HEK293 (cell line): Measurements from ENCODE around the gene PIM1.

Experiments
- CTCF ChIA-PET: fragments of 350-600 bp; formaldehyde crosslinking; extraction: SDS; loops from one replicate; lab custom pipeline; 2021; ENCODE audit warnings: antibody characterized with exemption; lab: Yijun Ruan, JAX
- POLR2A ChIA-PET: fragments of 300-600 bp; formaldehyde crosslinking; extraction: SDS; loops from one replicate; lab custom pipeline; 2020; ENCODE audit warnings: antibody characterized with exemption, inconsistent platforms; lab: Yijun Ruan, JAX
- H3K27ac ChIP-seq: fragments of 200-500 bp; sonication (Bioruptor generic); 2 replicates; pipeline ENCODE4 v1.5.1; 2014; ENCODE audit warnings: low read depth, low read length, control low read depth, inconsistent platforms; ENCODE audit errors: extremely low read depth
- H3K36me3 ChIP-seq, 2 experiments: fragments of 200-500 bp in 1 of 2; sonication (Bioruptor generic) in 1 of 2; 1 replicate in 1 of 2; 2 replicates in 1 of 2; pipeline ENCODE4 v1.5.1; 2014 to 2017; ENCODE audit warnings: inconsistent platforms in 2 of 2, low read length in 2 of 2; ENCODE audit not compliant: control insufficient read depth in 2 of 2, insufficient read depth in 1 of 2
- H3K4me1 ChIP-seq: fragments of 200-500 bp; sonication (Bioruptor generic); 2 replicates; pipeline ENCODE4 v1.5.1; 2014; ENCODE audit warnings: mild to moderate bottlenecking, low read length, inconsistent platforms; ENCODE audit not compliant: control insufficient read depth, insufficient read depth
- H3K4me3 ChIP-seq: 2 replicates; pipeline ENCODE4 v1.5.1; 2011; ENCODE audit warnings: low read depth, mild to moderate bottlenecking, control low read depth, low read length, moderate library complexity
- H3K9me3 ChIP-seq: fragments of 200-500 bp; sonication (Bioruptor generic); 2 replicates; pipeline ENCODE4 v1.5.1; 2014; ENCODE audit warnings: low read depth, low read length, inconsistent platforms; ENCODE audit not compliant: control insufficient read depth, insufficient read depth
- KLF10 ChIP-seq: fragments of 450-650 bp; IDR thresholded peaks from 2 replicates; pipeline ENCODE4 v1.5.1; 2018; ENCODE audit warnings: missing biosample characterization, mild to moderate bottlenecking, missing genetic modification characterization
- SCRT1 ChIP-seq: fragments of 450-650 bp; formaldehyde crosslinking; IDR thresholded peaks from 2 replicates; pipeline ENCODE4 v1.5.1; 2016; ENCODE audit warnings: missing biosample characterization, missing genetic modification characterization, borderline replicate concordance
- SCRT2 ChIP-seq: fragments of 450-650 bp; formaldehyde crosslinking; IDR thresholded peaks from 2 replicates; pipeline ENCODE4 v1.5.1; 2016; ENCODE audit warnings: missing biosample characterization, missing genetic modification characterization
- SETDB1 ChIP-seq: IDR thresholded peaks from one replicate; pipeline ENCODE4 v1.6.1; 2017; ENCODE audit warnings: mild to moderate bottlenecking, low read length, moderate library complexity, mixed read lengths; ENCODE audit not compliant: insufficient read length
- ZBTB17 ChIP-seq: fragments of 450-650 bp; formaldehyde crosslinking; IDR thresholded peaks from 2 replicates; pipeline ENCODE4 v1.5.1; 2016; ENCODE audit warnings: missing biosample characterization, missing genetic modification characterization
- ZBTB20 ChIP-seq: fragments of 450-650 bp; formaldehyde crosslinking; IDR thresholded peaks from 2 replicates; pipeline ENCODE4 v1.5.1; 2016; ENCODE audit warnings: missing biosample characterization, missing genetic modification characterization
- ZNF138 ChIP-seq: fragments of 450-650 bp; formaldehyde crosslinking; IDR thresholded peaks from 2 replicates; pipeline ENCODE4 v1.5.1; 2016; ENCODE audit warnings: missing biosample characterization, missing genetic modification characterization, borderline replicate concordance
- ZNF248 ChIP-seq: fragments of 450-650 bp; formaldehyde crosslinking; IDR thresholded peaks from 2 replicates; pipeline ENCODE4 v1.5.1; 2017; ENCODE audit warnings: missing biosample characterization, missing genetic modification characterization
- ZNF433 ChIP-seq: fragments of 450-650 bp; formaldehyde crosslinking; IDR thresholded peaks from 2 replicates; pipeline ENCODE4 v1.5.1; 2016; ENCODE audit warnings: missing biosample characterization, missing genetic modification characterization, low read depth
- ZNF521 ChIP-seq: fragments of 450-650 bp; formaldehyde crosslinking; IDR thresholded peaks from 2 replicates; pipeline ENCODE4 v1.5.1; 2017; ENCODE audit warnings: missing biosample characterization, mild to moderate bottlenecking, missing genetic modification characterization
- ZNF561 ChIP-seq: fragments of 450-650 bp; IDR thresholded peaks from 2 replicates; pipeline ENCODE4 v1.5.1; 2018; ENCODE audit warnings: missing biosample characterization, missing genetic modification characterization, borderline replicate concordance
- ZNF600 ChIP-seq: fragments of 450-650 bp; formaldehyde crosslinking; IDR thresholded peaks from 2 replicates; pipeline ENCODE4 v1.5.1; 2016; ENCODE audit warnings: missing biosample characterization, missing genetic modification characterization
- ZNF654 ChIP-seq: fragments of 450-650 bp; formaldehyde crosslinking; IDR thresholded peaks from 2 replicates; pipeline ENCODE4 v1.5.1; 2016; ENCODE audit warnings: low read depth, missing biosample characterization, missing genetic modification characterization
- ZNF830 ChIP-seq: fragments of 450-650 bp; IDR thresholded peaks from 2 replicates; pipeline ENCODE4 v1.5.0; 2018; ENCODE audit warnings: missing biosample characterization, missing genetic modification characterization, low read depth, mild to moderate bottlenecking, moderate library complexity
- ZSCAN30 ChIP-seq: fragments of 450-650 bp; IDR thresholded peaks from 2 replicates; pipeline ENCODE4 v1.5.1; 2018; ENCODE audit warnings: missing biosample characterization, mild to moderate bottlenecking, missing genetic modification characterization, moderate library complexity
- ZXDB ChIP-seq: fragments of 450-650 bp; formaldehyde crosslinking; IDR thresholded peaks from 2 replicates; pipeline ENCODE4 v1.5.1; 2016; ENCODE audit warnings: missing biosample characterization, missing genetic modification characterization
- TF ChIP-seq, protein P1 (sequence below): fragments of 450-650 bp; formaldehyde crosslinking; IDR thresholded peaks from 2 replicates; pipeline ENCODE4 v1.5.1; 2017; ENCODE audit warnings: missing biosample characterization, missing genetic modification characterization
- TF ChIP-seq, protein P2 (sequence below): fragments of 450-650 bp; formaldehyde crosslinking; IDR thresholded peaks from 2 replicates; pipeline ENCODE4 v1.5.1; 2016; ENCODE audit warnings: missing biosample characterization, missing genetic modification characterization
- TF ChIP-seq, protein P3 (sequence below): fragments of 450-650 bp; formaldehyde crosslinking; IDR thresholded peaks from 2 replicates; pipeline ENCODE4 v1.5.1; 2016; ENCODE audit warnings: missing biosample characterization, missing genetic modification characterization
- TF ChIP-seq, protein P4 (sequence below): fragments of 450-650 bp; formaldehyde crosslinking; IDR thresholded peaks from 2 replicates; pipeline ENCODE4 v1.5.1; 2016; ENCODE audit warnings: missing biosample characterization, missing genetic modification characterization
- TF ChIP-seq, protein P5 (sequence below): fragments of 450-650 bp; formaldehyde crosslinking; IDR thresholded peaks from 2 replicates; pipeline ENCODE4 v1.5.1; 2016; ENCODE audit warnings: missing biosample characterization, missing genetic modification characterization

The PIM1 gene

DNA sequence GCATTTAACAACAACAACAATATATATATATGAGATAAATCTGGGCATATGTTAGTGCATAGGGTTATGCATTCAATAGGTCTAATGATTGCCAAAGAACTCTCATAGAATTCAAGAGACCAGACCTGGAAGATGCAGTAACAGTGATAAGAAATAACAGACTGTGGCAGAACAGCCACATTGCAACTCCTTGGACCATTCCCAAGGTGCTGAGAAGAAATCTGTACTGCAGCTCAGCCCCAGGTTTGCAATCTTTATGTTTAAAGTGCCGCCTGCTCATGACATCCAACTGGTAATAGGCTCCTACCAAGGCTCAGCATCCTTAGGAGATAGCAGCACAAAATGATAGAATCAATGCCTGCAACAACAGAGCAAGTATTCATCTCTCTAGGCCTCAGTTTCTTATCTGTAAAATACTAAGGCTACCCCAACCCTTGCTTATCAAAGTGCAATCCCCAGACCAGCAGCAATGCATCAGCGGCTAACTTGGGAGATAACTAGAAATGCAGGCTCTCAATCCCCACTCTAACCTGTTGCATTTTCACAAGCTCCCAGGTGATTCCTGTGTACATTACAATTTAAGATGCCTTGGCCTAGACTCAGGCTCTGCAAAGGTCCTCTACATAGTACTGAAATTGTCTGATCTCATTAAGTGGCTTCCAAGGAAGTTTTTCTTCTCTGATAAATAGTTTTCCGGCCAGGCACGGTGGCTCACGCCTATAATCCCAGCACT lies 30.6 kb upstream of the PIM1 start:
- no peak overlapping the region for H3K4me3 ChIP-seq

DNA sequence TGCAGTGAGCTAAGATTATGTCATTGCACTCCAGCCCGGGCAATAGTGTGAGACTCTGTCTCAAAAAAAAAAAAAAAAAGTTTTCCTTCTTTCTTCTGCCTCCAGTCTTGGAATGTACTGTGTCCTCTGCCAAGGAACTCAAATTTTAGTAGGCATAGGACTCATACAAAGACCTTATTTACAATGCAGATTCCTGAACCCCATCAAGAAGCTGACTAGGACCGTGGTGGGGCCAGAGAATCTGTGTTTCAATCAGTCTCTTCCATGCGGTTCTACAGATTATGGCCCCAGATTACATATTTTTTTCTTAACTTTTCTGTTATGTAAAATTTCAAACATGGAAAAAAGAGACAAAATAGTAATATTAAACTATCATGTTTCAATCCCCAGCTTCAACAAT lies 29.8 kb upstream of the PIM1 start:
- CTCF ChIA-PET = interaction anchor here (0.6 to 4.3 kb wide), 6 partner anchors 9 to 599 kb away, joined by 3 to 32 read pairs (median 6); no protein-coding TSS in a partner anchor
- no peak overlapping the region for H3K27ac ChIP-seq
- H3K9me3 ChIP-seq = no peaks in the 10 kb centered on the region
- TF ChIP-seq, protein P1, sequence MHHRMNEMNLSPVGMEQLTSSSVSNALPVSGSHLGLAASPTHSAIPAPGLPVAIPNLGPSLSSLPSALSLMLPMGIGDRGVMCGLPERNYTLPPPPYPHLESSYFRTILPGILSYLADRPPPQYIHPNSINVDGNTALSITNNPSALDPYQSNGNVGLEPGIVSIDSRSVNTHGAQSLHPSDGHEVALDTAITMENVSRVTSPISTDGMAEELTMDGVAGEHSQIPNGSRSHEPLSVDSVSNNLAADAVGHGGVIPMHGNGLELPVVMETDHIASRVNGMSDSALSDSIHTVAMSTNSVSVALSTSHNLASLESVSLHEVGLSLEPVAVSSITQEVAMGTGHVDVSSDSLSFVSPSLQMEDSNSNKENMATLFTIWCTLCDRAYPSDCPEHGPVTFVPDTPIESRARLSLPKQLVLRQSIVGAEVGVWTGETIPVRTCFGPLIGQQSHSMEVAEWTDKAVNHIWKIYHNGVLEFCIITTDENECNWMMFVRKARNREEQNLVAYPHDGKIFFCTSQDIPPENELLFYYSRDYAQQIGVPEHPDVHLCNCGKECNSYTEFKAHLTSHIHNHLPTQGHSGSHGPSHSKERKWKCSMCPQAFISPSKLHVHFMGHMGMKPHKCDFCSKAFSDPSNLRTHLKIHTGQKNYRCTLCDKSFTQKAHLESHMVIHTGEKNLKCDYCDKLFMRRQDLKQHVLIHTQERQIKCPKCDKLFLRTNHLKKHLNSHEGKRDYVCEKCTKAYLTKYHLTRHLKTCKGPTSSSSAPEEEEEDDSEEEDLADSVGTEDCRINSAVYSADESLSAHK (tag by site-specific recombination) = no peak
- TF ChIP-seq ZBTB20 (peak; percentile 69), ZNF521 (tag by site-specific recombination) (no peak)
- POLR2A ChIA-PET = interaction anchor here (0.6 to 8.2 kb wide), 3 partner anchors 31 to 542 kb away, joined by 3 to 82 read pairs (median 3); partner anchors contain the start of gene PIM1
- peaks cover 23% of the 10 kb centered on the region for H3K4me1 ChIP-seq
- H3K36me3 ChIP-seq = no peaks in the 10 kb centered on the region
- H3K4me3 ChIP-seq = no peak overlapping the region

More for the DNA sequence above, 30.6 kb upstream of the PIM1 start:
- ChIA-PET CTCF (interaction anchor here (1.3 to 4.3 kb wide), 3 partner anchors 33 to 121 kb away, joined by 3 to 32 read pairs (median 16); no protein-coding TSS in a partner anchor), POLR2A (interaction anchor here (0.6 to 8.2 kb wide), 2 partner anchors 32 to 541 kb away, joined by 3 to 82 read pairs; partner anchors contain the start of gene PIM1)
- no peaks in the 10 kb centered on the region for H3K9me3 ChIP-seq
- TF ChIP-seq ZNF600 (tag by site-specific recombination) (peak; percentile 38; the same call in 1 of the 2 replicates), SCRT2 (peak; percentile 87), SCRT1 (tag by site-specific recombination) (peak; percentile 54; the same call in 1 of the 2 replicates), SETDB1 (no peak)
- no peak overlapping the region for H3K27ac ChIP-seq
- H3K4me1 ChIP-seq = peaks cover 27% of the 10 kb centered on the region
- H3K36me3 ChIP-seq = no peaks in the 10 kb centered on the region

DNA sequence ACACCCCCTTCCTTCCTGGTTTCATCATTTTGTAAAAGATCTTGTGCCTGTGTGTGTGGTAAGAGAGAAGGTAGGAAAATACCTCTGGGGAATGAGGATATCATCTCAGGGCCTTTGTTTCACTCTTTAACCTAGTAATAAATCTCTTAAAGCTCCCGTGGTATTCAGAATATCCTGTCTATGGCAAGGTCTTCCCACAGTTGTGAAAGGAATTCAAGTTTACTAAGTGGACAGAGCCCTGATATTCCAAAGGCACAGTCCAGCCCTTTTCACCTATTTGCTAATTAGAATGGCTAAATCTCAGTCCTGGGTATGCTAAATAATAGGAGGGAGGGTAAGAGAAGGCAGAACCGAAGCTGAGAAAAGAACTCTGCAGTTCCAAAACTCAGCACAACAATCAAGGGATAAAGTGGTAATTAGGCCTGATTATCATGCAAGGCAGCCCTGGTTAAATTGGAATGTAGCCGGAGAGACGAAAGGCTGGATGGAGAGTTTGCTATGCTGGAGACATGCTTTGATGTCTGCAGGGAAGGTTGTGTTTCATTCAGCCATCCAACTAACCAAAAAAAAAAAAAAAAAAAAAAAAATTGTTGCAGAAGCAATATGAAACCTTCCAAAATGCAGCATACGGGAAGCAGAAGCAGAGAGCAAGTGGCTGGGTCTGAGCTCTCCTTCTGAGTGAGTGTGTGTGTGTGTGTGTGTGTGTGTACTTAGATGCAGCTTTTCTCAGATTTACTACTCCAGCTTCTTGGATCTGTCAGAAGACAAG lies 28.5 kb upstream of the PIM1 start:
- Histone ChIP-seq H3K4me3 (no peak overlapping the region), H3K9me3 (no peaks in the 10 kb centered on the region), H3K36me3 (no peaks in the 10 kb centered on the region), H3K27ac (no peak overlapping the region), H3K4me1 (peaks cover 23% of the 10 kb centered on the region)
- ChIA-PET POLR2A (interaction anchor here (0.6 to 1.9 kb wide), 5 partner anchors 16 to 118 kb away, joined by 3 to 14 read pairs (median 7); partner anchors contain the start of gene PIM1), CTCF (interaction anchor here (0.5 to 3.3 kb wide), 13 partner anchors 11 to 266 kb away, joined by 3 to 16 read pairs (median 4); no protein-coding TSS in a partner anchor)
- TF ChIP-seq ZNF561 = no peak
- TF ChIP-seq ZNF248 (tag by site-specific recombination) = no peak
- TF ChIP-seq ZNF138 (tag by site-specific recombination) = no peak
- TF ChIP-seq ZNF433 (tag by site-specific recombination) = no peak
- TF ChIP-seq ZBTB20 = no peak
- no peak for TF ChIP-seq ZNF830 (tag by site-specific recombination)
- TF ChIP-seq, protein P2, sequence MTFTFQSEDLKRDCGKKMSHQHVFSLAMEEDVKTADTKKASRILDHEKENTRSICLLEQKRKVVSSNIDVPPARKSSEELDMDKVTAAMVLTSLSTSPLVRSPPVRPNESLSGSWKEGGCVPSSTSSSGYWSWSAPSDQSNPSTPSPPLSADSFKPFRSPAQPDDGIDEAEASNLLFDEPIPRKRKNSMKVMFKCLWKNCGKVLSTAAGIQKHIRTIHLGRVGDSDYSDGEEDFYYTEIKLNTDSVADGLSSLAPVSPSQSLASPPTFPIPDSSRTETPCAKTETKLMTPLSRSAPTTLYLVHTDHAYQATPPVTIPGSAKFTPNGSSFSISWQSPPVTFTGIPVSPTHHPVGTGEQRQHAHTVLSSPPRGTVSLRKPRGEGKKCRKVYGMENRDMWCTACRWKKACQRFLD (tag by site-specific recombination) = no peak
- no peak for TF ChIP-seq ZXDB (tag by site-specific recombination)
- TF ChIP-seq, protein P3, sequence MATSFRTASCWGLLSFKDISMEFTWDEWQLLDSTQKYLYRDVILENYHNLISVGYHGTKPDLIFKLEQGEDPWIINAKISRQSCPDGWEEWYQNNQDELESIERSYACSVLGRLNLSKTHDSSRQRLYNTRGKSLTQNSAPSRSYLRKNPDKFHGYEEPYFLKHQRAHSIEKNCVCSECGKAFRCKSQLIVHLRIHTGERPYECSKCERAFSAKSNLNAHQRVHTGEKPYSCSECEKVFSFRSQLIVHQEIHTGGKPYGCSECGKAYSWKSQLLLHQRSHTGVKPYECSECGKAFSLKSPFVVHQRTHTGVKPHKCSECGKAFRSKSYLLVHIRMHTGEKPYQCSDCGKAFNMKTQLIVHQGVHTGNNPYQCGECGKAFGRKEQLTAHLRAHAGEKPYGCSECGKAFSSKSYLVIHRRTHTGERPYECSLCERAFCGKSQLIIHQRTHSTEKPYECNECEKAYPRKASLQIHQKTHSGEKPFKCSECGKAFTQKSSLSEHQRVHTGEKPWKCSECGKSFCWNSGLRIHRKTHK (tag by site-specific recombination) = no peak
- TF ChIP-seq, protein P4, sequence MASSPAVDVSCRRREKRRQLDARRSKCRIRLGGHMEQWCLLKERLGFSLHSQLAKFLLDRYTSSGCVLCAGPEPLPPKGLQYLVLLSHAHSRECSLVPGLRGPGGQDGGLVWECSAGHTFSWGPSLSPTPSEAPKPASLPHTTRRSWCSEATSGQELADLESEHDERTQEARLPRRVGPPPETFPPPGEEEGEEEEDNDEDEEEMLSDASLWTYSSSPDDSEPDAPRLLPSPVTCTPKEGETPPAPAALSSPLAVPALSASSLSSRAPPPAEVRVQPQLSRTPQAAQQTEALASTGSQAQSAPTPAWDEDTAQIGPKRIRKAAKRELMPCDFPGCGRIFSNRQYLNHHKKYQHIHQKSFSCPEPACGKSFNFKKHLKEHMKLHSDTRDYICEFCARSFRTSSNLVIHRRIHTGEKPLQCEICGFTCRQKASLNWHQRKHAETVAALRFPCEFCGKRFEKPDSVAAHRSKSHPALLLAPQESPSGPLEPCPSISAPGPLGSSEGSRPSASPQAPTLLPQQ (tag by site-specific recombination) = no peak
- no peak for TF ChIP-seq KLF10 (tag by site-specific recombination)
- no peak for TF ChIP-seq ZSCAN30 (tag by site-specific recombination)
- TF ChIP-seq ZBTB17 (tag by site-specific recombination) = peak; percentile 72; the same call in 1 of the 2 replicates
- TF ChIP-seq, protein P5, sequence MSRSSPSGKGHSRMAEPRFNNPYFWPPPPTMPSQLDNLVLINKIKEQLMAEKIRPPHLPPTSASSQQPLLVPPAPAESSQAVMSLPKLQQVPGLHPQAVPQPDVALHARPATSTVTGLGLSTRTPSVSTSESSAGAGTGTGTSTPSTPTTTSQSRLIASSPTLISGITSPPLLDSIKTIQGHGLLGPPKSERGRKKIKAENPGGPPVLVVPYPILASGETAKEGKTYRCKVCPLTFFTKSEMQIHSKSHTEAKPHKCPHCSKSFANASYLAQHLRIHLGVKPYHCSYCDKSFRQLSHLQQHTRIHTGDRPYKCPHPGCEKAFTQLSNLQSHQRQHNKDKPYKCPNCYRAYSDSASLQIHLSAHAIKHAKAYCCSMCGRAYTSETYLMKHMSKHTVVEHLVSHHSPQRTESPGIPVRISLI = peak; percentile 96
- no peak for TF ChIP-seq ZNF654 (tag by site-specific recombination)
